Breast epithelium (tissue), 3 donors: ENCODE results near the gene SOX8.

Experiments used
- CTCF ChIP-seq, 3 donors: fragments of 450-650 bp; IDR thresholded peaks; one replicate each; pipeline ENCODE4 v1.5.1; 2016 to 2017; ENCODE audit warnings: antibody characterized with exemption in 3 of 3, mild to moderate bottlenecking in 3 of 3, moderate library complexity in 3 of 3
- POLR2A ChIP-seq: fragments of 450-650 bp; IDR thresholded peaks from one replicate; pipeline ENCODE4 v1.6.1; 2016; ENCODE audit warnings: antibody characterized with exemption, mild to moderate bottlenecking, moderate library complexity

- TF ChIP-seq POLR2A (no peak), CTCF (IDR thresholded peaks at IDR 0.05) (no peak)
These were observed 2.6 kb downstream of the SOX8 start for GRCh38 chr16:984121-984694.
